Body of pancreas (tissue), 4 donors: ENCODE measurements around the gene ULK2.

Experiments used
- CTCF ChIP-seq, 7 experiments: fragments of 450-650 bp in 4 of 7; fragments of 200-600 bp in 3 of 7; sonication (generic) in 3 of 7; IDR thresholded peaks; one replicate each; pipeline ENCODE4 v1.5.1; 2016 to 2019; ENCODE audit warnings: antibody characterized with exemption in 7 of 7
- POLR2A ChIP-seq, 3 donors: fragments of 450-650 bp; IDR thresholded peaks; one replicate each; pipeline ENCODE4 v1.6.1; 2016; ENCODE audit warnings: antibody characterized with exemption in 3 of 3, mild to moderate bottlenecking in 2 of 3

- no peak for TF ChIP-seq CTCF (IDR thresholded peaks at IDR 0.05)
- TF ChIP-seq POLR2A (IDR thresholded peaks at IDR 0.05) = no peak
Observed at GRCh38 chr17:19905502-19905901, 37.8 kb upstream of the ULK2 start.
